Measurements from ENCODE around the gene ARVCF.
"Not testable (repeated sequence)": the region's sequence is repeated elsewhere in the genome, so short reads cannot be mapped to it uniquely, and the experiment has no call there.

The ARVCF gene

DNA sequence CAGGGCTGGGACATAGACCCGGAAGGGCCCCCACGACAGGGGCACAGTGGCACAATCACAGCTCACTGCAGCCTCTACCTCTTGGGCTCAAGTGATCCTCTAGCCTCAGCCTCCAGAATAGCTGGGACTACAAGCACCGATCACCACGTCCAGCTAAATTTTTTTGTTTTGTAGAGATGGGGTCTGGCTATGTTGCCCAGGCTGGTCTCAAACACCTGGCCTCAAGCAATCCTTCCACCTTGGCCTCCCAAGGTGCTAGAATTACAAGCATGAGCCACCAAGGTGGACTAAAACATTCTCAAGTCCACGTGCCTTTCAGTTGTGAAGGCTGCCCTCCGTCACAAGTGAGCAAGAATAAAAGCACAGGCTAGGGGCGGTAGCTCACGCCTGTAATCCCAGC, 85.1 kb downstream of the ARVCF start:
- no peak for DNase-seq

DNA sequence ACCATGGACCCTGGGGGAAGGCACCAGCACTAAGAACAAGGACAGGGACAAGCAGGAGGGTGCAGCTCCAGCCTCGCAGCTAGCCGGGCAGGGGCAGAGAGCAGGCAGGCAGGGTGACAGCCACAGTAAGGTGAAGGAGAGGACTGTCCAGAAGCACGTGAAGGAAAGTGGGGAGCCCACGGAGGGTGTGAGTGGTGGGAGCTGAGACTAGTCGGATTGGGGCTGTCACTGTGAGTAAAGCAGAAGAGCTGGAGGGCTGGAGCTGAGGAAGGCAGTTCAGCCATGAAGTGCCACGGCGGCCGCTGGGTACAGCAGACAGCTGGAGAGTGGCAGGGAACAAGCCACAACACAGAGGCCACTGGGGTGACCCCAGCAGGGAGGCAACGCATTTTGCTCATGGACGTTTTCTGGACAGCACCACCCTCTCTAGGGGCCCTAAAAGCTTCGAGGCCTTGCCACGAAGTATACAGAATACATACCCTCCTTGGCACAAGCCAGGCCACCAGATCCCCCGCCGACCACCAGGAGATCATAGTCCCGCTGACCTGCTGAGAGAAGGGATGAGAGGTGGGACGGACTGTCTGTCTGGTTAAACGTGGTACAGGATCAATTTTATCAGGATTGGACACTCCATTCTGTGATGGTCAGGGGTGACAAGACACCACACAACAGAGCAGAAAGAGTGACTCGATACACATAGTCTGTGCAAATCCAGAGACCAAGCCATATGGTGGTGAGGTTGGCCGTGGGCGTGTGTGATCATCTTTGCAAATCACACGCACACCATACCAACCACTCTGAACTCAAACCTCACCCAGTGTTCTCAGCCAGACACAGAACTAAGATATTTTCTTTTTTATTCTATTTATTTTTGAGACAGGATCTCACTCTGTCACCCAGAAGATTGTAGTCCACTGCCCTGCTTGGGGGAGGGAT, 85.8 kb downstream of the ARVCF start:
- DNase-seq, result no peak

DNA sequence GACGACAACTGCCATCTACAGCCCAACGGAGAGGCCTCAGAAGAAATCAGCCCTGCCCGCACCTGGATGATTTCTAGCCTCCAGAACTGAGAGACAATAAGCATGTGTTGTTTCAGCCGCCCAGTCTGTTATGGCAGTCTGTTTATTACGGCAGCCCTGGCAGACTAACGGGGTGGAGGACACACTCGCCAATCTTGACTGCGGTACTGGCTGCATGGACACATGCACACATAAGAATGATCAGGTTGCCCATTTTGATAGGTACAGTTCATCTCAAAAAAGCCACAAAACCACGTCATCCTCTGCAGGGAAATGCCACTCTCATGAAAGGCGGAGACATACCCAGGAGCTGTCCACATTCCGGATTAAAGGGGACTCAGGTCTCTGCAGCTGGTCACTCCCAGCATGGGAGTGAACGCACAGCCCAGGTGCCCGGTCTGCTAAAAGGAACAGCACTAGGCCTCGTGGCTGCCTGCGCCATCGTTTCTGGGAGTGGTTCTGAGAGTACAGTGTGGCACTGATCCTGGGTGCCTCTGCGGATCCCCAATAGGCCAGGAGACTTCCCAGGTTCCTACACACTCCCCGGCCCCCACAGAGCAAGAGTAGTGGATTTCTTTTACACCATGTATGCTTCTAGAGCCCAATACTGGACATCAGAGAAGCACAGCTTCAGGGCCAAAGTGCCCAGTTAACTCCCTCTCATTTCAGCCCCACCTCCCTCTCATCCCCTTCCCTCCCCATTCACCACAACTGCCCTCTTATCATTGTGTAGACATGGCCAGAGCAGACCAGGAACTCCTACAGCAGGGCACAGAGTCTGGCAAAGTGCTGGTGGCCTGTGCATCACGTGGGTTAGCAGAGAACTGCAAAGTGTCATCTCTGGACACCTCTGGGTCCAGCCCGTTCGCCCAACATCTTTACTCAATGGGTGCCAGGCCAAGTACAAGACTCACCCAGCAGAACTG, 86.8 kb downstream of the ARVCF start:
- DNase-seq, result no peak

DNA sequence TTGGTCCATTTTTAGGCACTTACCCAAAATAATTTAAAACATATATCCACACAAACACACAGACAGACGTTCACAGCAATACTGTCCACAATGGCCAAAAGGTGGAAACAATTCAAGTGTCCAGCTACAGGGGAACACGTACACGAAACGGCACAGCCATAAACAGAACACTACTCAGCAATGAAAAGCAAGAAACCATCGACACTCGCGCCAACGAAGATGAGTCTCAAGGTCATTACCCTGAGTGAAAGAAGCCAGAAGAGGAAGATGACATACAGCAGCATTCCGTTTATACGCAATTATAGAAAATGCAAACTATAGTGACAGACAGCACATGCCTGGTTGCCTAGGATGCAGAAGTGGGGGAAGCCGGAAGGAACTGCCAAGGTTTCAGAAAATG, 88.4 kb downstream of the ARVCF start:
- DNase-seq, result no peak

DNA sequence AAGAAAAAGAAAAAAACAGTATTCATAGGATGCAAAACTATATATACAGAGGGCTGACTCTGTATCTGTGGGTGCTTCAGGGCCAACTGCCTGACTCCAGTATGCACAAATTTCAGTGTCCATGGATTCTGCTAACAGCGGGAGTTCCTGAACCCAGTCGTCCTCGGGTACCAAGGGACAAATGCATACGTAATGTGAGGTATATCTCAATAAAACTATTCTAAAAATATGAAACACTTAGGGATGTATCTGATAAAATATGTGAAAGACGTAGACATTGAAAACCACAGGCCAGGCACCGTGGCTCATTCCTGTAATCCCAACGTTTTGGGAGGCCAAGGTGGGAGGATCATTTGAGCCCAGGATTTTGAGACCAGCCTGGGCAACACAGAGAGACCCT, 88.9 kb downstream of the ARVCF start:
- DNase-seq, result no peak

DNA sequence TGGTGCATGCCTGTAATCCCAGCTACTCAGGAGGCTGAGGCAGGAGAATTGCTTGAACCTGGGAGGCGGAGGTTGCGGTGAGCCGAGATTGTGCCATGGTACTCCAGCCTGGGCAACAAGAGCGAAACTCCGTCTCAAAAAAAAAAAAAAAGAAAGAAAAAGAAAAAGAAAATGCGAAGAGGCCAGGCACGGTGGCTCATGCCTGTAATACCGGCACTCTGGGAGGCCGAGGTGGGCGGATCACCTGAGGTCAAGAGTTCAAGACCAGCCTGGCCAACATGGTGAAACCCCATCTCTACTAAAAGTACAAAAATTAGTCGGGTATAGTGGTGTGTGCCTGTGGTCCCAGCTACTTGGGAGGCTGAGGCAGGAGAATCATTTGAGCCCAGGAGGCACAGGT, 90.6 kb downstream of the ARVCF start:
- DNase-seq, result not testable (repeated sequence)

DNA sequence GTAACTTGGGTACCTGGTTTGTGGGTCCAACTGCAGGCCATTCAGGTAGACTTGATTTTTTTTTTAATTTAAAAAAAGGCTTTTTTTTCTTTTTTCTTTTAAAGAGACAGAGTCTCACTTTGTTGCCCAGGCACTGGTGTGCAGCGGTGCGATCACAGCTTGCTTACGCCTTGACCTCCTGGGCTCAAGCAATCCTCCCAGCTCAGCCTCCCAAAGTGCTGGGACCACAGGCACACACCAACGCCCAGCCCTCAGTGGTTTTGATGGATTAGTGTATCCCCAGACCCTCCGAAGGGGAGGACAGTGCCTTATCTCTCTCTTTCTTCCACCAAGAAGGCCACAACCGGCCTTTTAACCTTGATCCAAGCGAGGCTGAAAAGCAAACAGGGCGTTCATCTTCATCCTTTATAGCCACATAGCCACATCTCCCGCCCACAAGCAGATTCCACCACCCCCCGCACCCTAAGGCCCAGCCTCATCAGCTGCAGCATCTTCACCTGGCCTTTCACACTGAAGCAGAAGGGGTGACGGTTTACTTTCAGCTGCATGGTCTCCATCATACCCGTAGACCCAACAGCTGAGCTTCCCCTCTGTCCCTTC, 92.6 kb downstream of the ARVCF start:
- DNase-seq, result no peak

DNA sequence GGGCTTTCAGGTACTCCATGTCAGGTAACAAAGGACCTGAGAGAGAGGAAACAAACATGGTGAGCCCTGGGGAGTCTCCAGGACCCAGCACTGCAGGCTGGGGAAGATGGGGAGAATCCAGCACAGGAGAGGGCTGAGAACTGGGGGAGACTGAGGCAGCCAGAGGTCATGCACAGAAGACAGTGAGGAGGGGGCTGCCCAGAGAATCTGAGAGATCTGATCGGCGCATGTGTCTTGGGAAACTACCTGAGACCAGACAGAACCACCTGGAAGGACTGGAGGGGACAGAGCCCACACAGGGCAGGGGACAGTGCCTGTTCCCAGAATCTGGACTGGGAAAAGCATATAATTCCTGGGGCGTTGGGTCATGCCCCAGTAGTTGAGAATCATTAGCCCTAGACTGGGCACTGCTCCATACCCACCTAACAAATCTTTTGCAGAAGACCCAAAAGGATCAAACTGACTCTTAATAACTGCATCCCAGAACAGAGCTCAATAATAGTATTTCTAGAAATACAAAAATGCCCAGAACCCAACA, 95.0 kb downstream of the ARVCF start:
- no peak for DNase-seq

All from CD4-positive, alpha-beta T cell treated with Interleukin-21 for 1 hour (primary cell).